Measurements from ENCODE around the gene NEU3. TPM values are rescaled to one million over a fixed set of nuclear protein-coding genes. Genes with fewer than 3 reads are reported as not detected.

Gene NEU3
- total and polyA plus RNA-seq, 7 experiments from 2014 or later: 2.6 to 18.9 (median 15.1) TPM

- no peak overlapping the region for H3K4me3 ChIP-seq (ENCODE audit: low read length)
- Mint-ChIP-seq H3K9me3 (no peaks in the 10 kb centered on the region), H3K4me1 (no peaks in the 10 kb centered on the region), H3K27me3 (no peaks in the 10 kb centered on the region), H3K4me3 (no peak overlapping the region), H3K27ac (peak overlapping the region in 1 of 9 donors; percentile 52), H3K36me3 (no peaks in the 10 kb centered on the region)
- H3K36me3 ChIP-seq (ENCODE audit: control insufficient read depth in 2 of 3, insufficient read depth in 3 of 3, low read length in 3 of 3): no peaks in the 10 kb centered on the region
- no peak for DNase-seq
- H3K27me3 ChIP-seq (ENCODE audit: control insufficient read depth in 2 of 2, insufficient read depth in 2 of 2, low read length in 2 of 2): no peaks in the 10 kb centered on the region
- no peak overlapping the region for H3K27ac ChIP-seq (ENCODE audit: low read depth, low read length)
- H3K9me3 ChIP-seq (ENCODE audit: control insufficient read depth in 2 of 3, low read length in 3 of 3): no peaks in the 10 kb centered on the region
- CTCF ChIA-PET: interaction anchor here (0.7 to 0.8 kb wide), 2 partner anchors 10 to 99 kb away, joined by 3 read pairs; no protein-coding TSS in a partner anchor
- POLR2A ChIA-PET: no interaction called here
- no peaks in the 10 kb centered on the region for H3K4me1 ChIP-seq (ENCODE audit: control insufficient read depth in 2 of 2, insufficient read depth in 2 of 2, low read length in 2 of 2)
- ATAC-seq: no peak
- intact Hi-C loops (cut with micrococcal nuclease): no loop called here
Measured at GRCh38 chr11:75028724-75029123, 40.0 kb downstream of the NEU3 start.

GRCh38 chr11:75029836-75030631, 41.3 kb downstream of the NEU3 start:
- Histone ChIP-seq H3K27me3 (ENCODE audit: control insufficient read depth in 2 of 2, insufficient read depth in 2 of 2, low read length in 2 of 2) (no peaks in the 10 kb centered on the region), H3K4me3 (ENCODE audit: low read length) (no peak overlapping the region), H3K36me3 (ENCODE audit: control insufficient read depth in 2 of 3, insufficient read depth in 3 of 3, low read length in 3 of 3) (no peaks in the 10 kb centered on the region), H3K9me3 (ENCODE audit: control insufficient read depth in 2 of 3, low read length in 3 of 3) (no peaks in the 10 kb centered on the region), H3K4me1 (ENCODE audit: control insufficient read depth in 2 of 2, insufficient read depth in 2 of 2, low read length in 2 of 2) (no peaks in the 10 kb centered on the region), H3K27ac (ENCODE audit: low read depth, low read length) (no peak overlapping the region)
- H3K4me3 Mint-ChIP-seq: no peak overlapping the region
- H3K27me3 Mint-ChIP-seq: no peaks in the 10 kb centered on the region
- no peaks in the 10 kb centered on the region for H3K4me1 Mint-ChIP-seq
- ATAC-seq: no peak
- no peaks in the 10 kb centered on the region for H3K9me3 Mint-ChIP-seq
- DNase-seq: no peak
- intact Hi-C loops (cut with micrococcal nuclease): no loop called here
- ChIA-PET POLR2A (no interaction called here), CTCF (interaction anchor here (1.1 kb wide), 1 partner anchor 100 kb away, joined by 4 read pairs; no protein-coding TSS in a partner anchor)
- no peaks in the 10 kb centered on the region for H3K36me3 Mint-ChIP-seq
- H3K27ac Mint-ChIP-seq: no peak overlapping the region

GRCh38 chr11:75031224-75031753, 42.6 kb downstream of the NEU3 start:
- H3K4me1 Mint-ChIP-seq: peaks cover 0 to 5% (median 0%) of the 10 kb centered on the region in 7 donors
- no peaks in the 10 kb centered on the region for H3K4me1 ChIP-seq (ENCODE audit: control insufficient read depth in 2 of 2, insufficient read depth in 2 of 2, low read length in 2 of 2)
- CTCF ChIA-PET: interaction anchor here (1.1 to 2.1 kb wide), 2 partner anchors 9 to 102 kb away, joined by 4 to 8 read pairs; no protein-coding TSS in a partner anchor
- no peak overlapping the region for H3K27ac Mint-ChIP-seq
- H3K27ac ChIP-seq (ENCODE audit: low read depth, low read length): no peak overlapping the region
- POLR2A ChIA-PET: no interaction called here
- DNase-seq (no peak), ATAC-seq (no peak)
- no peaks in the 10 kb centered on the region for H3K27me3 Mint-ChIP-seq
- H3K4me3 ChIP-seq (ENCODE audit: low read length): no peak overlapping the region
- no peaks in the 10 kb centered on the region for H3K36me3 Mint-ChIP-seq
- intact Hi-C loops (cut with micrococcal nuclease): no loop called here
- no peak overlapping the region for H3K4me3 Mint-ChIP-seq
- no peaks in the 10 kb centered on the region for H3K9me3 ChIP-seq (ENCODE audit: control insufficient read depth in 2 of 3, low read length in 3 of 3)
- no peaks in the 10 kb centered on the region for H3K36me3 ChIP-seq (ENCODE audit: control insufficient read depth in 2 of 3, insufficient read depth in 3 of 3, low read length in 3 of 3)
- H3K27me3 ChIP-seq (ENCODE audit: control insufficient read depth in 2 of 2, insufficient read depth in 2 of 2, low read length in 2 of 2): no peaks in the 10 kb centered on the region
- no peaks in the 10 kb centered on the region for H3K9me3 Mint-ChIP-seq

- DNase-seq: peak in 8 of 9 donors; percentile 14 to 65 (median 38)
- ChIA-PET POLR2A (no interaction called here), CTCF (interaction anchor here (0.6 to 2.1 kb wide), 2 partner anchors 9 to 82 kb away, joined by 3 to 8 read pairs; no protein-coding TSS in a partner anchor)
- no peak overlapping the region for H3K27ac Mint-ChIP-seq
- ATAC-seq: peak; percentile 57
- H3K4me1 ChIP-seq (ENCODE audit: control insufficient read depth in 2 of 2, insufficient read depth in 2 of 2, low read length in 2 of 2): no peaks in the 10 kb centered on the region
- no peaks in the 10 kb centered on the region for H3K36me3 ChIP-seq (ENCODE audit: control insufficient read depth in 2 of 3, insufficient read depth in 3 of 3, low read length in 3 of 3)
- intact Hi-C loops (cut with micrococcal nuclease): loop anchor here in 1 of 2 donors (1.0 kb wide), 1 partner anchor 103 kb away; no protein-coding TSS in a partner anchor
- H3K27me3 Mint-ChIP-seq: no peaks in the 10 kb centered on the region
- no peak overlapping the region for H3K4me3 ChIP-seq (ENCODE audit: low read length)
- no peaks in the 10 kb centered on the region for H3K9me3 ChIP-seq (ENCODE audit: control insufficient read depth in 2 of 3, low read length in 3 of 3)
- no peaks in the 10 kb centered on the region for H3K27me3 ChIP-seq (ENCODE audit: control insufficient read depth in 2 of 2, insufficient read depth in 2 of 2, low read length in 2 of 2)
- H3K36me3 Mint-ChIP-seq: no peaks in the 10 kb centered on the region
- H3K9me3 Mint-ChIP-seq: no peaks in the 10 kb centered on the region
- H3K4me3 Mint-ChIP-seq: no peak overlapping the region
- H3K27ac ChIP-seq (ENCODE audit: low read depth, low read length): no peak overlapping the region
- H3K4me1 Mint-ChIP-seq: peaks cover 0 to 5% (median 0%) of the 10 kb centered on the region in 7 donors
Measured at GRCh38 chr11:75031771-75032549, 43.2 kb downstream of the NEU3 start.

- Mint-ChIP-seq H3K4me3 (no peak overlapping the region), H3K9me3 (no peaks in the 10 kb centered on the region), H3K27me3 (no peaks in the 10 kb centered on the region), H3K36me3 (no peaks in the 10 kb centered on the region), H3K4me1 (peaks cover 0 to 5% (median 0%) of the 10 kb centered on the region in 7 donors), H3K27ac (no peak overlapping the region)
- Histone ChIP-seq H3K36me3 (ENCODE audit: control insufficient read depth in 2 of 3, insufficient read depth in 3 of 3, low read length in 3 of 3) (no peaks in the 10 kb centered on the region), H3K27ac (ENCODE audit: low read depth, low read length) (no peak overlapping the region), H3K4me3 (ENCODE audit: low read length) (no peak overlapping the region), H3K27me3 (ENCODE audit: control insufficient read depth in 2 of 2, insufficient read depth in 2 of 2, low read length in 2 of 2) (no peaks in the 10 kb centered on the region), H3K9me3 (ENCODE audit: control insufficient read depth in 2 of 3, low read length in 3 of 3) (no peaks in the 10 kb centered on the region), H3K4me1 (ENCODE audit: control insufficient read depth in 2 of 2, insufficient read depth in 2 of 2, low read length in 2 of 2) (no peaks in the 10 kb centered on the region)
- ATAC-seq (no peak), DNase-seq (no peak)
- ChIA-PET CTCF (interaction anchor here (0.6 to 2.1 kb wide), 2 partner anchors 10 to 82 kb away, joined by 3 to 8 read pairs; no protein-coding TSS in a partner anchor), POLR2A (interaction anchor here (0.5 kb wide), 1 partner anchor 871 kb away, joined by 3 read pairs; no protein-coding TSS in a partner anchor)
- intact Hi-C loops (cut with micrococcal nuclease): loop anchor here in 1 of 2 donors (1.0 kb wide), 1 partner anchor 103 kb away; no protein-coding TSS in a partner anchor
Measured at GRCh38 chr11:75032550-75032935, 43.8 kb downstream of the NEU3 start.

GRCh38 chr11:75033916-75034315, 45.2 kb downstream of the NEU3 start:
- Histone ChIP-seq H3K27ac (ENCODE audit: low read depth, low read length) (no peak overlapping the region), H3K4me3 (ENCODE audit: low read length) (no peak overlapping the region), H3K4me1 (ENCODE audit: control insufficient read depth in 2 of 2, insufficient read depth in 2 of 2, low read length in 2 of 2) (no peaks in the 10 kb centered on the region), H3K9me3 (ENCODE audit: control insufficient read depth in 2 of 3, low read length in 3 of 3) (no peaks in the 10 kb centered on the region), H3K36me3 (ENCODE audit: control insufficient read depth in 2 of 3, insufficient read depth in 3 of 3, low read length in 3 of 3) (no peaks in the 10 kb centered on the region), H3K27me3 (ENCODE audit: control insufficient read depth in 2 of 2, insufficient read depth in 2 of 2, low read length in 2 of 2) (no peaks in the 10 kb centered on the region)
- no peak overlapping the region for H3K4me3 Mint-ChIP-seq
- no peaks in the 10 kb centered on the region for H3K36me3 Mint-ChIP-seq
- no peak overlapping the region for H3K27ac Mint-ChIP-seq
- ChIA-PET POLR2A (no interaction called here), CTCF (no interaction called here)
- intact Hi-C loops (cut with micrococcal nuclease): no loop called here
- no peaks in the 10 kb centered on the region for H3K9me3 Mint-ChIP-seq
- H3K4me1 Mint-ChIP-seq: peaks cover 0 to 5% (median 0%) of the 10 kb centered on the region in 7 donors
- no peaks in the 10 kb centered on the region for H3K27me3 Mint-ChIP-seq
- DNase-seq (no peak), ATAC-seq (no peak)

Measured in naive thymus-derived CD4-positive, alpha-beta T cell (primary cell).